Smooth muscle cell (in vitro differentiated cells): Measurements from ENCODE around the gene LHFPL3. TPM values are rescaled to one million over a fixed set of nuclear protein-coding genes. Genes with fewer than 3 reads are reported as not detected.

Experiments used
- DNase-seq: peaks from one replicate; lab custom pipeline; 2025; ENCODE audit not compliant: unreplicated experiment; lab: John Stamatoyannopoulos, UW
- H2AFZ ChIP-seq: fragments of 200-600 bp; sonication (generic); 2 replicates; pipeline ENCODE4 v1.6.0; 2016; ENCODE audit warnings: antibody characterized with exemption, low read depth, mild to moderate bottlenecking
- H3F3A ChIP-seq: fragments of 200-600 bp; sonication (generic); 2 replicates; pipeline ENCODE4 v1.6.0; 2017; ENCODE audit warnings: antibody characterized with exemption, low read depth
- H3K27ac ChIP-seq: fragments of 200-600 bp; sonication (generic); 2 replicates; pipeline ENCODE4 v1.5.1; 2016; ENCODE audit warnings: low read depth, mild to moderate bottlenecking
- H3K27me3 ChIP-seq: fragments of 200-600 bp; sonication (generic); 2 replicates; pipeline ENCODE4 v1.6.1; 2016; ENCODE audit warnings: low read depth, mild to moderate bottlenecking
- H3K36me3 ChIP-seq: fragments of 200-600 bp; sonication (generic); 2 replicates; pipeline ENCODE4 v1.5.1; 2016; ENCODE audit warnings: low read depth
- H3K4me1 ChIP-seq: fragments of 200-600 bp; sonication (generic); 2 replicates; pipeline ENCODE4 v1.5.1; 2016; ENCODE audit warnings: low read depth
- H3K4me2 ChIP-seq: fragments of 200-600 bp; sonication (generic); 2 replicates; pipeline ENCODE4 v1.6.0; 2016; ENCODE audit warnings: mild to moderate bottlenecking
- H3K4me3 ChIP-seq: fragments of 200-600 bp; sonication (generic); 2 replicates; pipeline ENCODE4 v1.5.1; 2016; ENCODE audit warnings: mild to moderate bottlenecking
- H3K79me2 ChIP-seq: fragments of 200-600 bp; sonication (generic); 2 replicates; pipeline ENCODE4 v1.6.0; 2016; ENCODE audit warnings: low read depth, mild to moderate bottlenecking
- H3K9ac ChIP-seq: fragments of 200-600 bp; sonication (generic); 2 replicates; pipeline ENCODE4 v1.6.0; 2016; ENCODE audit warnings: low read depth
- H3K9me3 ChIP-seq: fragments of 200-600 bp; sonication (generic); replicated peaks from 2 replicates; pipeline ENCODE4 v1.5.1; 2016; ENCODE audit warnings: low read depth
- H4K20me1 ChIP-seq: fragments of 200-600 bp; sonication (generic); 2 replicates; pipeline ENCODE4 v1.6.0; 2016; ENCODE audit warnings: low read depth
- CTCF ChIP-seq: fragments of 200-600 bp; sonication (generic); IDR thresholded peaks from 2 replicates; pipeline ENCODE4 v1.5.1; 2017; ENCODE audit warnings: borderline replicate concordance, mild to moderate bottlenecking, antibody characterized with exemption; ENCODE audit not compliant: insufficient read depth, poor library complexity, severe bottlenecking
- WGBS: methylation state at CpG from one replicate; pipeline ENCODE4 v1.1.7; 2016; ENCODE audit warnings: low lambda C conversion rate; 5-methylcytosine and 5-hydroxymethylcytosine counted together
- polyA plus RNA-seq: library from polyadenylated mRNA; unstranded; fragments of >200 nt; fragmentation: Nextera tagmentation; extraction: Ambion mirVana; gene quantifications from 2 replicates; pipeline ENCODE4 v1.2.1, GENCODE V29; 2016
- total RNA-seq: library from RNA; depleted of rRNA; stranded (reverse); fragments of >200 nt; gene quantifications from 2 replicates; pipeline ENCODE4 v1.2.3, GENCODE V29; 2014

LHFPL3 gene
- total and polyA plus RNA-seq, 2 experiments from 2014 or later = not detected

- H3K27ac ChIP-seq = no peak overlapping the region
- H3K36me3 ChIP-seq = no peaks in the 10 kb centered on the region
- no peaks in the 10 kb centered on the region for H3K4me1 ChIP-seq
- no peaks in the 10 kb centered on the region for H4K20me1 ChIP-seq
- no peaks in the 10 kb centered on the region for H3F3A ChIP-seq
- no peaks in the 10 kb centered on the region for H3K27me3 ChIP-seq
- no peak overlapping the region for H2AFZ ChIP-seq
- H3K9ac ChIP-seq = no peak overlapping the region
- H3K9me3 ChIP-seq = no peaks in the 10 kb centered on the region
- H3K4me2 ChIP-seq = no peak overlapping the region
- no peaks in the 10 kb centered on the region for H3K79me2 ChIP-seq
- no peak overlapping the region for H3K4me3 ChIP-seq
- 43% methylated on average over 10 of the region's 10 CpGs for WGBS
- no peak for TF ChIP-seq CTCF
- no peak for DNase-seq
Measured at GRCh38 chr7:104772405-104773345, 444.3 kb downstream of the LHFPL3 start.

GRCh38 chr7:104773796-104774195 is 445.4 kb downstream of the LHFPL3 start:
- WGBS = 85% methylated on average over 5 of the region's 5 CpGs
- Histone ChIP-seq H3K4me2 (no peak overlapping the region), H3F3A (no peaks in the 10 kb centered on the region), H3K4me3 (no peak overlapping the region), H3K27me3 (no peaks in the 10 kb centered on the region), H2AFZ (no peak overlapping the region), H3K4me1 (no peaks in the 10 kb centered on the region), H3K79me2 (no peaks in the 10 kb centered on the region), H3K27ac (no peak overlapping the region), H3K9me3 (no peaks in the 10 kb centered on the region), H3K9ac (no peak overlapping the region), H4K20me1 (no peaks in the 10 kb centered on the region), H3K36me3 (no peaks in the 10 kb centered on the region)
- DNase-seq = no peak
- TF ChIP-seq CTCF = no peak

- Histone ChIP-seq H3K36me3 (no peaks in the 10 kb centered on the region), H3K9me3 (no peaks in the 10 kb centered on the region), H3K79me2 (no peaks in the 10 kb centered on the region), H3K27ac (no peak overlapping the region), H3K4me2 (no peak overlapping the region), H4K20me1 (no peaks in the 10 kb centered on the region), H3K4me1 (no peaks in the 10 kb centered on the region), H3K9ac (no peak overlapping the region), H3K27me3 (no peaks in the 10 kb centered on the region), H3K4me3 (no peak overlapping the region), H3F3A (no peaks in the 10 kb centered on the region), H2AFZ (no peak overlapping the region)
- DNase-seq = no peak
- TF ChIP-seq CTCF = no peak
Measured at GRCh38 chr7:104775531-104775930, 447.1 kb downstream of the LHFPL3 start.

GRCh38 chr7:104777301-104777800 is 448.9 kb downstream of the LHFPL3 start:
- Histone ChIP-seq H3K9me3 (no peaks in the 10 kb centered on the region), H2AFZ (no peak overlapping the region), H3F3A (no peaks in the 10 kb centered on the region), H3K4me2 (no peak overlapping the region), H3K4me1 (no peaks in the 10 kb centered on the region), H3K9ac (no peak overlapping the region), H3K27me3 (no peaks in the 10 kb centered on the region), H3K27ac (no peak overlapping the region), H3K79me2 (no peaks in the 10 kb centered on the region), H3K36me3 (no peaks in the 10 kb centered on the region), H4K20me1 (no peaks in the 10 kb centered on the region), H3K4me3 (no peak overlapping the region)
- DNase-seq = no peak
- WGBS = 70% methylated on average over 3 of the region's 3 CpGs
- TF ChIP-seq CTCF = no peak
